GM12891 (cell line): ENCODE measurements around the gene SH2D4B.
A peak's percentile ranks its signal among the peaks of the same experiment; 100 is the strongest.

Experiments
- PAX5 ChIP-seq: IDR thresholded peaks from 2 replicates; pipeline ENCODE4 v1.6.1; 2011; ENCODE audit warnings: low read length, moderate library complexity, mild to moderate bottlenecking; ENCODE audit not compliant: insufficient read depth, severe bottlenecking
- POLR2A ChIP-seq: IDR thresholded peaks from 2 replicates; pipeline ENCODE4 v1.6.1; 2011; ENCODE audit warnings: low read depth, low read length, control low read depth
- POLR2AphosphoS5 ChIP-seq: IDR thresholded peaks from 2 replicates; pipeline ENCODE4 v1.6.1; 2011; ENCODE audit warnings: low read depth, low read length, control low read depth
- POU2F2 ChIP-seq: IDR thresholded peaks from 2 replicates; pipeline ENCODE4 v1.6.1; 2011; ENCODE audit warnings: low read depth, mild to moderate bottlenecking, control low read depth, low read length, moderate library complexity
- SPI1 ChIP-seq: IDR thresholded peaks from 2 replicates; pipeline ENCODE4 v1.6.1; 2011; ENCODE audit warnings: low read depth, low read length, control low read depth
- TAF1 ChIP-seq: IDR thresholded peaks from 2 replicates; pipeline ENCODE4 v1.6.1; 2011; ENCODE audit warnings: low read depth, low read length, control low read depth

DNA sequence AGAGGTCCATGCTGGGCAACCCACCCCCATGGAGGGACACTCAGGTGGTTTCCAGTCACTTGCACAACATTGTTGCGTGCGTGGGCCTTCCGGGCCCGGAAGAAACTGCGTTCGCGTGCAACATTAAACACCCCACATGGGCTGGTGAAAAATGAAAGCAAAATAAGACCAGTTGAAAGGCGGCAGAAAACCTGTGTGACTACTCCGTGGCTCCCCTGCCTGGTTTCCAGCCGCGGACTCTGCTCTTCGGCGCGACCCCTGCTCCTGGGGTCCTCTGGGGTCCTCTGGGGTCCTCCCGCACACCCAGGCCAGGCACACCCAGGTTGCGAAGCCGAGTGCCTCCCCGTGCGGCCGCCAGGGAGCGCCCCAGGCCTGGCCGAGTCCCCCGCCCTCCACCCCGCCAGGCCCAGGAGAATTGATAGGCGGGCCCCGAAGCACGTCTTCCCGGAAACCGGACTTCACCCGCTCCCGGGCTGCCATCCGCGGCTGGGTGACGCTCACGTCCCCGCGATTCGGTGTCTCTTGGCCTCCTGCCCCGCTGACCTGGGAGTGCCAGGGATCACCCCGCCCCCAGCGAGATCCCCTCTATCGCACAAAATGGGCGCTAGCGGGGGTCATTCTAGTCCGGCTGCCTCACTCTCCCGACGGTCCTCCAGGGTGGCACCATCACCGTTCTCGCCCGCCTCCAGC is 1.9 kb upstream of the SH2D4B start:
- TF ChIP-seq POLR2A (peak; percentile 55), POLR2AphosphoS5 (no peak), TAF1 (no peak), PAX5 (no peak), SPI1 (no peak), POU2F2 (0 out of 2 replicates have a peak, but pooled peaks have one; percentile 30)
